ENCODE measurements around the gene SEMA6D. TPM values are rescaled to one million over a fixed set of nuclear protein-coding genes. Genes with fewer than 3 reads are reported as not detected.

The SEMA6D gene
- polyA plus RNA-seq, 1 donor (not counting 4 experiments of a cell fraction or from before 2014, with no cell fraction given): 0.67 TPM

- TF ChIP-seq CTCF (optimal IDR thresholded peaks at IDR 0.05 in 1 of 3, IDR thresholded peaks at IDR 0.05 in 1 of 3, conservative IDR thresholded peaks at IDR 0.05 in 1 of 3; ENCODE audit: extremely low read depth in 1 of 3, insufficient read depth in 2 of 3, low read length in 3 of 3): no peak
- TF ChIP-seq EZH2 (IDR thresholded peaks at IDR 0.05; ENCODE audit: low read length): no peak
- H3K4me2 ChIP-seq (ENCODE audit: control insufficient read depth, extremely low read depth, insufficient read depth, low read depth, low read length): no peak overlapping the region
- no peaks in the 10 kb centered on the region for H3K4me1 ChIP-seq (ENCODE audit: control insufficient read depth, extremely low read depth, insufficient read depth, low read length)
- no peaks in the 10 kb centered on the region for H4K20me1 ChIP-seq (ENCODE audit: control insufficient read depth, extremely low read depth, insufficient read depth, low read length)
- dilution Hi-C loops (cut with MboI; ENCODE audit: extremely low pct_ligation_motif_present, low sequenced_read_pairs): no loop called here
- H3K27ac ChIP-seq (ENCODE audit: control insufficient read depth, insufficient read depth, low read length): no peak overlapping the region
- H3K79me2 ChIP-seq (ENCODE audit: control insufficient read depth, insufficient read depth, low read length): no peaks in the 10 kb centered on the region
- no peak overlapping the region for H2AFZ ChIP-seq (ENCODE audit: control insufficient read depth, low read length)
- DNase-seq (ENCODE audit: low read depth, low spot score): no peak
- H3K4me3 ChIP-seq (ENCODE audit: control insufficient read depth in 2 of 3, extremely low read depth in 1 of 3, insufficient read depth in 2 of 3, low read depth in 1 of 3, low read length in 3 of 3): no peak overlapping the region
- H3K9ac ChIP-seq (ENCODE audit: control insufficient read depth, extremely low read depth, insufficient read depth, low read length): no peak overlapping the region
- FAIRE-seq: no peak
- H3K9me1 ChIP-seq (ENCODE audit: control insufficient read depth, extremely low read depth, insufficient read depth, low read length): no peaks in the 10 kb centered on the region
- no peaks in the 10 kb centered on the region for H3K36me3 ChIP-seq (ENCODE audit: control insufficient read depth in 2 of 2, extremely low read depth in 1 of 2, insufficient read depth in 2 of 2, low read length in 2 of 2)
- no peaks in the 10 kb centered on the region for H3K9me3 ChIP-seq (ENCODE audit: control insufficient read depth, low read depth, low read length)
- no peaks in the 10 kb centered on the region for H3K27me3 ChIP-seq (ENCODE audit: control insufficient read depth, extremely low read depth, insufficient read depth, low read length)
Observed at GRCh38 chr15:47733085-47733484, 15.8 kb downstream of the SEMA6D start.

- H3K27ac ChIP-seq (ENCODE audit: control insufficient read depth, insufficient read depth, low read length): no peak overlapping the region
- no peak overlapping the region for H3K4me2 ChIP-seq (ENCODE audit: control insufficient read depth, extremely low read depth, insufficient read depth, low read depth, low read length)
Observed at GRCh38 chr15:47736143-47736786, 19.0 kb downstream of the SEMA6D start.

More at GRCh38 chr15:47736143-47736786, 19.0 kb downstream of the SEMA6D start:
- H3K4me1 ChIP-seq (ENCODE audit: control insufficient read depth, extremely low read depth, insufficient read depth, low read length): no peaks in the 10 kb centered on the region
- dilution Hi-C loops (cut with MboI; ENCODE audit: extremely low pct_ligation_motif_present, low sequenced_read_pairs): no loop called here
- no peak for FAIRE-seq
- H3K9me1 ChIP-seq (ENCODE audit: control insufficient read depth, extremely low read depth, insufficient read depth, low read length): no peaks in the 10 kb centered on the region
- no peaks in the 10 kb centered on the region for H3K27me3 ChIP-seq (ENCODE audit: control insufficient read depth, extremely low read depth, insufficient read depth, low read length)
- H3K36me3 ChIP-seq (ENCODE audit: control insufficient read depth in 2 of 2, extremely low read depth in 1 of 2, insufficient read depth in 2 of 2, low read length in 2 of 2): no peaks in the 10 kb centered on the region
- no peaks in the 10 kb centered on the region for H4K20me1 ChIP-seq (ENCODE audit: control insufficient read depth, extremely low read depth, insufficient read depth, low read length)
- H3K4me3 ChIP-seq (ENCODE audit: control insufficient read depth in 2 of 3, extremely low read depth in 1 of 3, insufficient read depth in 2 of 3, low read depth in 1 of 3, low read length in 3 of 3): no peak overlapping the region
- no peaks in the 10 kb centered on the region for H3K9me3 ChIP-seq (ENCODE audit: control insufficient read depth, low read depth, low read length)
- H2AFZ ChIP-seq (ENCODE audit: control insufficient read depth, low read length): no peak overlapping the region
- no peaks in the 10 kb centered on the region for H3K79me2 ChIP-seq (ENCODE audit: control insufficient read depth, insufficient read depth, low read length)
- DNase-seq (ENCODE audit: low read depth, low spot score): no peak
- TF ChIP-seq CTCF (optimal IDR thresholded peaks at IDR 0.05 in 1 of 3, IDR thresholded peaks at IDR 0.05 in 1 of 3, conservative IDR thresholded peaks at IDR 0.05 in 1 of 3; ENCODE audit: extremely low read depth in 1 of 3, insufficient read depth in 2 of 3, low read length in 3 of 3) (no peak), EZH2 (IDR thresholded peaks at IDR 0.05; ENCODE audit: low read length) (no peak)
- H3K9ac ChIP-seq (ENCODE audit: control insufficient read depth, extremely low read depth, insufficient read depth, low read length): no peak overlapping the region
